Suprapubic skin (tissue), 4 donors: ENCODE results near the gene KCNMB1. TPM values are rescaled to one million over a fixed set of nuclear protein-coding genes. Genes with fewer than 3 reads are reported as not detected.

Experiments used
- DNase-seq, 2 donors: peaks; one replicate each; pipeline ENCODE4 v3.0.0-alpha.2; 2019; ENCODE audit warnings: low spot score in 2 of 2
- H3K27ac ChIP-seq: fragments of 200-600 bp; sonication (generic); one replicate; pipeline ENCODE4 v1.5.1; 2019
- H3K27me3 ChIP-seq: fragments of 200-600 bp; sonication (generic); one replicate; pipeline ENCODE4 v1.5.1; 2019
- H3K36me3 ChIP-seq: fragments of 200-600 bp; sonication (generic); one replicate; pipeline ENCODE4 v1.5.1; 2019
- H3K4me1 ChIP-seq: fragments of 200-600 bp; sonication (generic); one replicate; pipeline ENCODE4 v1.5.1; 2019
- H3K4me3 ChIP-seq: fragments of 200-600 bp; sonication (generic); one replicate; pipeline ENCODE4 v1.5.1; 2019; ENCODE audit warnings: mild to moderate bottlenecking
- H3K9me3 ChIP-seq: fragments of 200-600 bp; sonication (generic); one replicate; pipeline ENCODE4 v1.5.1; 2019
- CTCF ChIP-seq, 2 donors: fragments of 200-600 bp in 1 of 2; fragments of 450-650 bp in 1 of 2; sonication (generic) in 1 of 2; IDR thresholded peaks; one replicate each; pipeline ENCODE4 v1.5.1; 2016 to 2019; ENCODE audit warnings: antibody characterized with exemption in 2 of 2, mild to moderate bottlenecking in 1 of 2, moderate library complexity in 1 of 2
- EP300 ChIP-seq: sonication (generic); formaldehyde crosslinking; IDR thresholded peaks from one replicate; pipeline ENCODE4 v1.6.1; 2017; ENCODE audit warnings: antibody characterized with exemption
- POLR2A ChIP-seq, 2 donors: fragments of 450-650 bp; IDR thresholded peaks; one replicate each; pipeline ENCODE4 v1.6.1; 2017; ENCODE audit warnings: antibody characterized with exemption in 2 of 2, mild to moderate bottlenecking in 2 of 2, moderate library complexity in 2 of 2
- POLR2AphosphoS5 ChIP-seq, 3 donors: sonication (generic); formaldehyde crosslinking; IDR thresholded peaks; one replicate each; pipeline ENCODE4 v1.6.1; 2017; ENCODE audit warnings: antibody characterized with exemption in 3 of 3
- WGBS: methylation state at CpG from one replicate; pipeline ENCODE4 v1.1.5; 2018; 5-methylcytosine and 5-hydroxymethylcytosine counted together
- total RNA-seq, 4 donors: library from RNA; depleted of rRNA; stranded (reverse); fragments of >200 nt; gene quantifications; one replicate each; pipeline ENCODE4 v1.1.0, GENCODE V29; 2016

Gene KCNMB1
- total RNA-seq, 4 donors from 2014 or later = 1.3 to 3.7 (median 1.9) TPM

DNA sequence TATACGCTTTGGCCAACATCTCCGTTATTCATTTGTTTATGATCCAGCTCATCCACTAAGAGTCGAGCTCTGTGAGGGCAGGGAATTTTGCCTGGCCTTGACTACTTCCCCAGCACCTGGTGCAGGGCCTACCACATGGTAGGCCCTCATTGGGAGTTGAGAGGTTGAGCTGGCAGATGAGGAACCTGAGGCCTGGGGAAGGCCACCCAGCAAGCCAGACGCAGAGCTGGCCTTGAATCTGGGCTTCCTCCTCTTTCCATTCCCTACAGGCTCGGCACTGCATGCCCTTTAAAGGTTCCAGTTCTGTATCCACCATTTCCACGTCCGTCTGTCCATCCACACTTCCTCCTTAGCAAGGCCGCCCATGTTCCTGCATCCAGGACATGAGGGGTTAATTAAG lies 24.2 kb downstream of the KCNMB1 start:
- WGBS = 86% methylated on average over 8 of the region's 8 CpGs
- no peak for DNase-seq
- no peaks in the 10 kb centered on the region for H3K9me3 ChIP-seq
- no peak overlapping the region for H3K4me3 ChIP-seq
- no peaks in the 10 kb centered on the region for H3K27me3 ChIP-seq
- H3K36me3 ChIP-seq = no peaks in the 10 kb centered on the region
- no peak overlapping the region for H3K27ac ChIP-seq
- H3K4me1 ChIP-seq = peaks cover 21% of the 10 kb centered on the region
- no peak for TF ChIP-seq POLR2A (IDR thresholded peaks at IDR 0.05)
- no peak for TF ChIP-seq POLR2AphosphoS5 (IDR thresholded peaks at IDR 0.05)
- no peak for TF ChIP-seq CTCF (IDR thresholded peaks at IDR 0.05)
- TF ChIP-seq EP300 = no peak

GRCh38 chr5:170363671-170364070 lies 25.5 kb downstream of the KCNMB1 start:
- H3K9me3 ChIP-seq = no peaks in the 10 kb centered on the region
- no peak overlapping the region for H3K4me3 ChIP-seq
- no peaks in the 10 kb centered on the region for H3K27me3 ChIP-seq
- H3K27ac ChIP-seq = no peak overlapping the region
- WGBS = 58% methylated on average over 1 of the region's 1 CpG
- TF ChIP-seq EP300 (no peak), POLR2AphosphoS5 (IDR thresholded peaks at IDR 0.05) (no peak), POLR2A (IDR thresholded peaks at IDR 0.05) (no peak), CTCF (IDR thresholded peaks at IDR 0.05) (no peak)
- peaks cover 24% of the 10 kb centered on the region for H3K4me1 ChIP-seq
- H3K36me3 ChIP-seq = no peaks in the 10 kb centered on the region
- DNase-seq = no peak

DNA sequence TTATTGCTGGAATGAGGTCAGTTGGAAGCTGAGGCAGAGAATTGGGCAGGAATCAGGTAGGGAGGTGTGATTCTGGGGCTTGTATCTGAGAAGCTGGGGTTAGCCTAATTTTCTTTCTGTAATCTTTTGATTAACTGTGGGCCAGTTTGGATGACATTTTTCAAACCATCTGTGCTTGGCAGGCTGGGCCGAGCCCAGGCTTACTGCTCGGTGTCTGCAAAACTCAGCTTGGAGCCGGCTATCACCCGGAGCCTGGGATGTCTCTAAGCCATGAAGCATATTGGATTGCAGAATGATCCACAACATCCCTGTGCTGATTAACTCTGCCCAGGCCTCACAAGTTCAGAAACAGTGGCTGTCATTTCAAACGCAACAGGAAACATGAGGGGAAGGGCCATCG lies 26.5 kb downstream of the KCNMB1 start:
- WGBS = 70% methylated on average over 6 of the region's 6 CpGs

DNA sequence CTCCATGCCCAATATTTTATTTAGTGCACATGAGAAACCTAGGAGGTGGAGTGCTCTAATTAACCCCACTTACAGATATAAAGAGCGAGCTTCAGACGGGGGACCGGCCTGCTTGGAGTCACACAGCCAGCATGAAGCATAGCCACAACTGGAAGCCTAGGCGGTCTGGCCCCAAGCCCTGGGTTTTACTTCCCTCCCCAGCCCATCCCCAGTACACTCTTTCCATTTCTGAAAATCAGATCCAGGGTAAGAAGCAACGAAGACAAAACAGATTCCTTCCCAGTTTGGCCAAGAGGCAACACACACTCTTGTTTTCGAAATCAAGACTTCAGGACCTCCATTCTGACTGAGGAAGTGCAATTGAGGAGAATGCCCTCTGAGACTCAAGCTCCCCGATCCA lies 27.1 kb downstream of the KCNMB1 start:
- Histone ChIP-seq H3K4me1 (peaks cover 38% of the 10 kb centered on the region), H3K4me3 (no peak overlapping the region), H3K27ac (peak overlapping the region; percentile 49), H3K9me3 (no peaks in the 10 kb centered on the region), H3K27me3 (no peaks in the 10 kb centered on the region), H3K36me3 (no peaks in the 10 kb centered on the region)
- TF ChIP-seq EP300 = no peak
- no peak for TF ChIP-seq POLR2AphosphoS5 (IDR thresholded peaks at IDR 0.05)
- no peak for TF ChIP-seq CTCF (IDR thresholded peaks at IDR 0.05)
- no peak for TF ChIP-seq POLR2A (IDR thresholded peaks at IDR 0.05)
- no peak for DNase-seq
- 70% methylated on average over 7 of the region's 7 CpGs for WGBS

More for the DNA sequence above, 26.5 kb downstream of the KCNMB1 start:
- H3K4me3 ChIP-seq = no peak overlapping the region
- no peaks in the 10 kb centered on the region for H3K9me3 ChIP-seq
- DNase-seq = no peak
- no peaks in the 10 kb centered on the region for H3K36me3 ChIP-seq
- H3K4me1 ChIP-seq = peaks cover 34% of the 10 kb centered on the region
- H3K27ac ChIP-seq = peak overlapping the region; percentile 49
- H3K27me3 ChIP-seq = no peaks in the 10 kb centered on the region
- TF ChIP-seq POLR2A (IDR thresholded peaks at IDR 0.05) (no peak), POLR2AphosphoS5 (IDR thresholded peaks at IDR 0.05) (no peak), EP300 (no peak), CTCF (IDR thresholded peaks at IDR 0.05) (no peak)

GRCh38 chr5:170361616-170362015 lies 27.6 kb downstream of the KCNMB1 start:
- H3K27ac ChIP-seq = no peak overlapping the region
- WGBS = 79% methylated on average over 5 of the region's 5 CpGs
- no peaks in the 10 kb centered on the region for H3K36me3 ChIP-seq
- H3K9me3 ChIP-seq = no peaks in the 10 kb centered on the region
- H3K27me3 ChIP-seq = no peaks in the 10 kb centered on the region
- DNase-seq = no peak
- no peak for TF ChIP-seq POLR2AphosphoS5 (IDR thresholded peaks at IDR 0.05)
- no peak for TF ChIP-seq CTCF (IDR thresholded peaks at IDR 0.05)
- no peak for TF ChIP-seq EP300
- no peak for TF ChIP-seq POLR2A (IDR thresholded peaks at IDR 0.05)
- H3K4me1 ChIP-seq = peaks cover 38% of the 10 kb centered on the region
- H3K4me3 ChIP-seq = no peak overlapping the region
